ENCODE data around the gene MS4A4A. TPM values are rescaled to one million over a fixed set of nuclear protein-coding genes. Genes with fewer than 3 reads are reported as not detected.

MS4A4A gene
- not detected in 2 replicates for total RNA-seq

- DNase-seq (ENCODE audit: low read depth in 2 of 2) = no peak
Observed at GRCh38 chr11:60280412-60280811, at the start of gene MS4A4A. MS4A4A (plus strand) TSS chr11:60280666; CDS start chr11:60280676, 10 bp downstream.

DNA sequence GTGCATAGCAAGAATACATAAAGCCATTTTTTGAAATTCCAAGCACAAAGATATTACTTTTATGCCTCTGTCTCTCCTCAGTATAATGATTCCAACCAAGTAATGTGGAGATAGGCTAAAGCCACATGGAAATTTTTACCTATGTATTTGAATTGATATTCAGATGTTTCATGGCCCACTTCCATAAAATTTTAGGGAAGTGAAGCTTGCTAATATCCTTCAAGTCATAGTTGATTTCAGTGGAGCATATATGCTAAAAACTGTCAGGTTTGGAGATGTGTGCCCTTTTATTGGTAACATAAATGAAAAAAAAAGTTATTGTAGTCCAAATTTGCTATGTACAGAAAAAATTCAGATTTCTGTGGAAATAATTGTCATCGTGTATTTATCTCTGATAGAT is 49.8 kb upstream of the MS4A4A start:
- DNase-seq (ENCODE audit: low read depth in 2 of 2) = no peak

DNA sequence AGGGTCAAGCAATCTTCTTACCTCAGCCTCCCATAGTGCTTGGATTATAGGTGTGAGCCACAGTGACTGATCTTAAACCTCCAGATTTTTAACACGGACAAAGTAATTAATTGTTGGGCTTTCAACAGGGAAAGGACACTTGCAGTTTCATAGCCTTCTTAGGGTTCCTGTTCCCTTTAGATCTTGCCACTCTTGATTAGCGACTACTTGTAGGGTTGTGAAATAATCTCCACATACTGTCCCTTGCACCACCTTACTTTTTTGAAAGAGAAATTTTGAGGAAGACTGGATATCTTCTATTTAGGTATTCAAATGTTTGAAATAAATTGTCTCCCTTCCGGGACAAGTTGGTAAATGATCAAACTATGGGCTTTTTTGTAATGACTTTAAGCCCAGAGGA is 45.1 kb upstream of the MS4A4A start:
- DNase-seq (ENCODE audit: low read depth in 2 of 2) = no peak

- no peak for DNase-seq (ENCODE audit: low read depth in 2 of 2)
Observed at GRCh38 chr11:60240662-60241061, 39.8 kb upstream of the MS4A4A start.

GRCh38 chr11:60241786-60242185 is 38.7 kb upstream of the MS4A4A start:
- no peak for DNase-seq (ENCODE audit: low read depth in 2 of 2)

GRCh38 chr11:60242740-60243239 is 37.7 kb upstream of the MS4A4A start, which contains the start of gene MS4A4E:
MS4A4E (minus strand) TSS chr11:60243137; CDS start chr11:60230055, 13,082 bp downstream.
- DNase-seq (ENCODE audit: low read depth in 2 of 2) = no peak

DNA sequence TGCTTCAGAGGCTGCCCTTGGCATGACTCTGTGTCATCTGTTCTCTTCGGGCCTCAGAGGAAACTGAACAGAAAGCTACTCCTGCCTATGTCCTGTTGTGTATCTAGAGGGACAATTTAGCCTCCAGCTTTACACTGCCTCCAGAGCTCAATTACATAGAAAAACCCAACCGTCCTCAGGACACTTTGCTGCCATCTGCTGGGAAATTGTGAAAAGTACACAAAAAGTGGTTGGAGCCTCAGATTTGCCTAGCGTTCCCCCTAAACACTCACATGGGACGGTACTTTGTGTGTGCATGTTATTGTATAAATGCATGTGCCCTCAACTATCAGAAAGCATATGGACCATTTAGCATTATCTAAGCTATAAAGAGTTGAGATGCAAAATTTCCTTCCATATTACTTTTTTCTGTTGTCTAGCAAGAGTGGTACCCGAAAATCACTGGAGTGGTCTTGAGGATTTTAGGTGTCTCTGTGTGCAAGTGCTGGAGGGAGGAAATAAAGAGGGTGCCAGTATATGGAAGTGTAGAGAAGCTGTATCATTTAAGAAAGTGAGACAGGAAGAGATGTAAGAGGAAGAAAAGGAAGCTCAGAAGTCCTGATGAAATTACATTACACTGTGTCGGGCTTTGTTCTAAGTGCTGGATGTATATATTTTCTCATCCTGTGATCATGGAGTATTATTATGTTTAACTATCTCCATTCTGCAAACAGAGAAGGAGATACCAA is 28.8 kb upstream of the MS4A4A start:
- DNase-seq (ENCODE audit: low read depth in 2 of 2) = peak; percentile 12 to 56

- DNase-seq (ENCODE audit: low read depth in 2 of 2) = peak in 1 of 2 donors; percentile 8
Observed at GRCh38 chr11:60252213-60253108, 28.0 kb upstream of the MS4A4A start.

GRCh38 chr11:60257956-60258722 is 22.3 kb upstream of the MS4A4A start:
- DNase-seq (ENCODE audit: low read depth in 2 of 2) = no peak

- no peak for DNase-seq (ENCODE audit: low read depth in 2 of 2)
Observed at GRCh38 chr11:60261014-60261413, 19.5 kb upstream of the MS4A4A start.

- DNase-seq (ENCODE audit: low read depth in 2 of 2) = no peak
Observed at GRCh38 chr11:60263402-60263801, 17.1 kb upstream of the MS4A4A start.

DNA sequence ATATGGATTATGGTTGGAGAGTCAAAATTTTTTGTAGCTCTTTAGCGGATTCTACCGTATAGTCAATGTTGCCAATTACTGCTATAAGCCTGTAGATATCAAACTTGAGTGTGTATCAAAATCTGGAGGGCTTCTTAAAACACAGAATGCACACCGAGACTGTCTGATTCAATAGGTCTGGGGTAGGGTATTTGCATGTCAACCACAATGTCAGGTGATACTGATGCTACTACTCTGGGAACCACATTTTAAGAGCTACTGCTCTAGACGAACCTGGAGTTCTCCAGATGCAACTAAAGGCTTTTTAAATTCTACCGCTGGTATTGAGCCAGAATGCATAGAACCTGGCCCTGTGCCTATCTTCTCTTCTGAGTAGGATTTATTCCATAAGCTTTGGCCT is 15.8 kb upstream of the MS4A4A start:
- DNase-seq (ENCODE audit: low read depth in 2 of 2) = no peak

DNA sequence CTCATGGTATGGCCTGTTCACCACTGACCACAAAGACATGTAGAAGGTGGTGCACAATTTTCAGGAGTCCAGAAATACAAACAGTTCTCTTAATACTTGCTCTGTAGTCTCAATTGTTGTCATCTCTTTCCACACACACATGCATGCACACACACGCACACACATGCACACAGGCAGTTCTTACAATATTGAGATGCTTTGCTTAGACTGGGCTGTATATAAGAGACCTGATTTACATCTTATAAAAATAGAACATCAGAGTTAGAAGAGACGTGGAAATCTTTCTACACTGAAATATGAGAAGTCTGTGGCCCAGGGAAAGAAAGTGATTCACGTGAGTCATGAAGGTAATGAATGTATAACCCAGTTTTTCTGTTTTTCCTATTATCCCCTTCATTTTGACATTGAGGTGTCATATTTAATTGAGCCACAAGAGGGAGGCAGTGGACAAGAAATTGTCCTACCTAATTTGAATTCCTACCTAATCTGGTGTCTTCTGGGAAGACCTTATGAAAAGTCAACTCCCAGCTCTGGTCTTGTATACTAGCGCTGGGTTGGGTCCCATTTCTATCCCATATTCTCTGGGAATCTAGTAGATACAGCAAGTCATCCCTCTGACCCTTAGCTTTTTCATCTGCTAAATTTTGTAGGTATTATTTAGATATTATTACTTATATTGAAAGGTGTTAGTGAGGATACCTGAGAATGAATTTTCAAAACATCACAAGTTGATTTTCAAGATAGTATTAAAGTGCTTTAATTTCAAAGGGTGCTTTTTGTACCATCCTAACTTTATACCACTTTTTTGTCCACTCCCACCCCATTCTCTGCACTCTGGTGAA is 14.9 kb upstream of the MS4A4A start:
- peak; percentile 7 to 50 for DNase-seq (ENCODE audit: low read depth in 2 of 2)

DNA sequence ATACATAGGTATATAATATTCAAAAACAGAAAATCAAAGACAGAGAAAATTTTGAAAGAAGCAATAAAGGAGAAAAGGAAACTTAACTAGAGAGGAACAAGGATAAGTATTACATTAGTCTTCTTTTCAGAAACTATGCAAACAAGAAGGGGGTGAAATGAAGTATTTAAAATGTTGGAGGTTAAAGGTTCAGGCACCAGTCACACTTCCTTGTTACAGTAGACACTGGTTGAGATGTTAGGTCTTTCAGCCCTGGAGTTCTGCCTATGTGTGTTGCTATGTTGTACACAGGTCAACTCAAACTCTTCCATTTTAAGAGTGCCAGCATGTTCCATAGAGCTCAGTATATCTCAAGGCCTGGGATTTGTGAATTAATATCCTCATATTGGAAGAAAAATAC is 6.0 kb upstream of the MS4A4A start:
- DNase-seq (ENCODE audit: low read depth in 2 of 2) = no peak

GRCh38 chr11:60281485-60281884 is 1.0 kb downstream of the MS4A4A start:
- DNase-seq (ENCODE audit: low read depth in 2 of 2) = no peak

DNA sequence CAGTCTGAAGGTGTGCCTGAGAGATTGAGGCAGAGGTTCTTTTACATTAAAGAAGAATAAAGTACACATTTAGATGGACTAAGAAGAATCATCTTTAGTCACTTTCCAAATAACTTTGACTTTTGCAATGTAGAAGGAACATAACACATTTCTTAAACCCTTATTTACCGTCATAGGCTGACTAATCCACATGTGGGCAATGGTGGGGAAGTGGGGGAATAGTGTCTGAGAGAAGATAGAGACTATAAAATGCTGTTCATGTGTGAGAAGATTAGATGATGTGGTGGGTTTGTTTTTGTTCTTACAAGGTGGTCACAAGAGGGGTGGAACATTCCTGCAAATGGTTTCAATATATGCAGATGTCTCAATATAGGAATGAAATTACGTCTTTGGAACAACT is 1.8 kb downstream of the MS4A4A start:
- DNase-seq (ENCODE audit: low read depth in 2 of 2) = no peak

DNA sequence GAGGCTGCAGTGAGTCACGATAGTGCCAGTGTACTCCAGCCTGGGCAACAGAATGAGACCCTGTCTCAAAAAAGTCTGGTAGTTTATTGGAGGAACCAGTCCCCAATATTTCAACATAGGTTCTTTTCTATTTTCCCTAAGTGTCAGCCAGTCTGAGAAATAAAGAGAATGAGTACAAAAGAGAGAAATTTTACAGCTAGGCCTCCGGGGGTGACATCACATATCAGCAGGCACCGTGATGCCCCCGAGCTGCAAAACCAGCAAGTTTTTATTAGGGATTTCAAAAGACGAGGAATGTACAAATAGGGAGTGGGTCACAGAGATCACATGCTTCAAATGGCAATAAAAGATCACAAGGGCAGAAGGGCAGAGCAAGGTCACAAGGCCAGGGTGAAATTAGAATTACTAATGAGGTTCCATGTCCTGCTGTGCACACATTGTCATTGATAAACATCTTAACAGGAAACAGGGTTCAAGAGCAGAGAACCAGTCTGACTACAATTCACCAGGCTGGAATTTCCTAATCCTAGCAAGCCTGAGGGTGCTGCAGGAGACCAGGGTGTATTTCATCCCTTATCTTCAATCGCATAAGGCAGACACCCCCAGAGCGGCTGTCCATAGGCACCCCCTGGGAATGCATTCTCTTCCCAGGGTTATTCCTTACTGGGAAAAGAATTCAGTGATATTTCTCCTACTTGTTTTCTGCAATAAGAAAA is 5.1 kb downstream of the MS4A4A start:
- DNase-seq (ENCODE audit: low read depth in 2 of 2) = peak in 1 of 2 donors; percentile 21

GRCh38 chr11:60288531-60288930 is 8.1 kb downstream of the MS4A4A start:
- DNase-seq (ENCODE audit: low read depth in 2 of 2) = no peak

GRCh38 chr11:60292145-60292544 is 11.7 kb downstream of the MS4A4A start:
- DNase-seq (ENCODE audit: low read depth in 2 of 2) = no peak

DNA sequence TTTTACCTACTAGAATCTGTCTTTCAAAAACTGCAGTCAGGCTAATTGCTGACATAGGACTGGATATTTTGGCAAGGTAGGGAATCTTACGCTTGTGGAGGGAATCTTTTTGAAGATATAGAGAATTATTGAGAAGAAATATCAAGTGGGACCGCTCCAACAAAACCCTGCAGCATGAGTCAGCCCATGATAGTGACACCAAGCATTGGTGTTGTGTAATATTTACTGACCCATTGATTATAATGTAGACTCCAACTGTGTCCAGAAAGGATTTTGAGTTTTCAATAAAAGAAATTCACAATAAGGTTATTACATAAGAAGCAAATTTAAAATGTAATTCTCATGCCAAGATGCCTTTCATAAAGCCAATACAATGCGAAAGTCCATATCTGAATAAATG is 20.7 kb downstream of the MS4A4A start:
- DNase-seq (ENCODE audit: low read depth in 2 of 2) = no peak
